ENCODE measurements around the gene CTSH.
"Not testable (repeated sequence)": the region's sequence is repeated elsewhere in the genome, so short reads cannot be mapped to it uniquely, and the experiment has no call there.

The CTSH gene

DNA sequence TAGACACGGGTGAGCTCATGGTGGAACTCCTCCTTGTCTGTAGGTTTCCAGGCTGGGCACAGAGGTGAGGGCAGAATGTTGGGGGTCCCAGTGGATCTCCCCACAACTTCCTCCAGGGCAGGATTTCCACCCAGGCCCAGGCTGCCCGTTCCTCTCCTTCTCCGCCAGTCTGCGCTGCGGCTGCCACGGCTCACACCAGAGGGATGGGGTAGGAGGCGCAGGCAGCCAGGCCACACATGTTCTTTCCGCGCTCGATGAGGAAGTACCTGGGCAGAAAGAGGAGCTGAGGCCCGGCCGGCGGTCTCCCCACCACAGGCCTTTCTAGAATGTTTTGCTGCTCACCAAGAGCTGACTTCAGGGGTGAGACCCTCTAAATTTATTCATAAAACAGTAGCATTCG lies 22.9 kb downstream of the CTSH start:
- no peak for DNase-seq

DNA sequence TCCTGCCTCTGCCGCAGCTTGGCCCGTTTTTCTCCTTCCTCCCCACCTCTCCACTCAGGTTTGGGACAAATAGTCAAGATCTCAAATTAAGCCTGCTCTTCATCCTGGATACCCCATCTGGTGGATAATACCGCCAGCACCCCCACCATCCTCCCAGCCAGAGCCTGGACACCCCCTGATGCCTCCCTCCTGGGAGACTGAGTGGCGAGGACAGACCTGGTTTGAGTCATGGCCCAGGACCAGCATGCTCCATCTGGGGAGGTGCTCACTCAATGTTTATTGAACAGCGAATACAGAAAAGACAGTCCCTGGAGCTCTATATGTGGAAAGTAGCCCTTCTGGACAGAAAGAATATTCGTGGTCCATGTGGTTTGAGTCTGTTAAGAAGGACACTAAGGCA lies 23.3 kb downstream of the CTSH start:
- DNase-seq: no peak

DNA sequence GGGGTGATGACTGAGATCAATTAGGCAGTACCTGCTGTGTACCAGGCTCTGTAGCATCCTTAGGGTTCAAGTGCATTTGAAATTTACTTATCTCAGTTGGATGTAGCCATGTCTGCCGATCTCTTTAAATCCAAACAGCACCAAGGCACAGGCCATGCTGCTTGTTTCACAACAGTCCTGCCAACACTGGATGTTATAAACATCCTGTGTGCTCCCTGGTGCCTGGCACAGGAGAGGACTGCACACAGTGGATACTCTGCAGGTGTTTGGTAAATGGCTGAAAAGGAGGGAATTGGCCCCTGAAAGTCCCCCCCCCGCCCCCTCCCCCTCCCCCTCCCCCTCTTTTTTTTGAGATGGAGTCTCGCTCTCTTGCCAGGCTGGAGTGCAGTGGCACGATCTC lies 27.0 kb downstream of the CTSH start:
- DNase-seq: no peak

DNA sequence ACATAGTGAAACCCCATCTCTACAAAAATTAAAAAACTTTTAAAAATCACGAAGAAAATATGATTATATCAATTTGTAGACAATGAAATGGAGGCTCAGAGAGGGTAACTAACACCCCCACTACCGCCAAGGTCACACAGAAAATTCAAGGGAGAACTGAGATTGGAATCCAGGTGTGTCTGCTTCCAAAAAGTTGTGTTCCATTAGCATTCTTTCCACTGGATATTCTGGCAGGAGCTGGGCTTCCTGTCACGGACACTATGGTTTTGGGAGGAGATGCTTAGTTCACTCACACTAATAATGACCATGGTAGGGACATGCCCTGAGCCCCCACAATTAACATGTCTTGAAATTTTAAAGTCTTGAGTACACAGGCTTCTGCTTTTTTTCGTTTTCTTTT lies 28.8 kb downstream of the CTSH start:
- DNase-seq: no peak

DNA sequence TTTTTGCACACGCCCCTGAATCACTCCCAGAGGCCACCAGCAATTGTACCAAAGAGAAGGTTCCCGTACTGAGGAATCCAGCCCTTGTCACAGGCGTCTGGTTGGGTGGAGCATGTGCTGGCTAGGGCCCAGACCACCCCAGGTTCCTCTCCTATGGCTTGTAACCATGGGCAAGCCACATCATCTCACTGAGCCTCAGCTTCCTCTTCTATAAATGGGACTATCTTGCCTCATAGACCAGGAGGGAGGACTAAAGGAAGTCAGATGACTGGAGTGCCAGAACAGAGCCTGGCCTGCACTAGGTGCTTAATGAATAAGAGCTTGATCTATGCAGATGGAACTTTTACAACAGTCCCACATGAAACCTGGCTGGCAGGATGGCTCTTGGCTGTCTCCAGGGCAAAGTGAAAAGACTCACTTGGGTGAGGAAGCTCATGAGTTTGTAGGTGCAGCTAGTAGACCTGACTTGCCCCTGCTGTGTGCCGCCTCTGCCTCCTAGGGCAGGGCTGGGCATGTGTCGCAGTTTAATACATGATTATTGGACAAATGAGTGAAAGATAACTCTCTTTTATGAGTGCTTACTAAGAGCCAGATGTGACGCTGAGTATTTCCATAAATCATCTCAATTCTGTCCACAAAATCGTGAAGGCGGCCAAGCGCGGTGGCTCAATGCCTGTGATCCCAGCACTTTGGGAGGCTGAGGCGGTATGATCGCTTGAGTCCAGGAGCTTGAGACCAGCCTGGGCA lies 29.3 kb downstream of the CTSH start:
- no peak for DNase-seq

DNA sequence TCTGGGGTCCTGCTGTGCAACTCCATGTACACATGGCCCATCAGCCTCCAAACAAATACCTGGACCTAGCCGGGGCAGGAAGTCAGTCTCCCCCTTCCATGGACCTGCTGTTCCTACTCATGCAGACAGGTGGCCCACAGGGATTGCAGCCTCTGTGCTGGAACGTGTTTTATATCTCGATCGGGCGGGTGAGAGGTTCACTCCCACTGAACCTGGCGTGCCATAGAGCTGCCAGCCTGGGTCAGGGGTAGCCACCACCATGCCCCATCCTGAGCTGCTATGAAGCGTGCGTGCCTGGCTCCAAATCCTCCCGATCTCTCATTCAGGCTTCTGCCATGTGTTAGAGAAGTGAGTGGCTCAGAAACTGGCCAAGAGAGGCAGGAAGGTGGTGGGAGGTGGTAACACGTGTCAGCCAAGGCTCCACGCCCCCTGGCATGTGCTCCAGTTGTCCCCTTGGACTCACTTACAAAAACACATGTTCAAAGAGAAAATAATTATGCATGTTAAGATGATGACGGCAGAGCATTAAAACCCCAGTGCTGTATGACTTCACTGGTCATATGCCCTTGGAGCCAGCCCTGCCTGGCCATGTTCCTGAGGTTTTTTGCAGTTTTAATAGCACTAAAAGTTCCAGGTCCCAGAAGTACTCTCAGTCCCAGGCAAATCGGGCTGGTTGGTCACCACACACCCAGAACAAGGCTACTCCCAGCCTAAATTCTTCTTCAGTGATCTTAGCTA lies 30.6 kb downstream of the CTSH start:
- peak; percentile 22 for DNase-seq

DNA sequence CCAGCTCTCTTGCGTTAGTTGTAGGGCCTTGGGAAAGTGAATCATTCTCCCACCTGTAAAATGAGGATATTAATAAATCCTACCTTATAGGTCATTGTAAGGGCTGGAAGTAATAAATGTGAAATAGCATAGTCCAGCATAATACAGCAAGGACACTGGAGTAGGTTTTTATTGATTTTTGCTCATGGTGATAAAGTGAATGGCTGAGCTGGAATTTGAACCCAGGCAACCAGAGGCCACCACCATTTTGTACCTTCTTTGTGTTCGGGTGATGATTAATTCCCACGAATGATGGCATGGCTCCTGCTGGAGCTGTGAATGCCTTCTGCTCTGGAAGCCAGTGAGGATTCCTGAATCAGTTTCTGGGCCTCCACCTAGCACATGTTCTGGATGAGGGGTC lies 31.8 kb downstream of the CTSH start:
- no peak for DNase-seq

DNA sequence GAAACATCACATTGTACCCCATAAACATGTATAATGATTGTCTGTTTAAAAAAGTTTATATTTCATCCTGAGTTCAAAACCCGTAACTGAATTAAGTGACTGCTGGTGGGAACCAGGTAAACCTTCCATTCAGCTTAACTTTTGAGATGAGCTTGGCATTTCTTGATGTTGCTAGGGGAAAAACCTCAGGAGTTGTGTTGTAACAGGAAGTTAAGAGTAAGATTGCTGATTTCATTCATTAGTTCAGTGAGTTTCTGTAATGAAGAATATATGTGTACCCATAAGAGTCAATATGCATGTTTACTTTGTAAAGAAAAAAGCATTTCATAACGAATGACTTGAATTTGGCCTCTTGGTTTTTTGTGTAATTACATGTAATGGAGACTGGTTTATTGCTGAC lies 32.5 kb downstream of the CTSH start:
- no peak for DNase-seq

DNA sequence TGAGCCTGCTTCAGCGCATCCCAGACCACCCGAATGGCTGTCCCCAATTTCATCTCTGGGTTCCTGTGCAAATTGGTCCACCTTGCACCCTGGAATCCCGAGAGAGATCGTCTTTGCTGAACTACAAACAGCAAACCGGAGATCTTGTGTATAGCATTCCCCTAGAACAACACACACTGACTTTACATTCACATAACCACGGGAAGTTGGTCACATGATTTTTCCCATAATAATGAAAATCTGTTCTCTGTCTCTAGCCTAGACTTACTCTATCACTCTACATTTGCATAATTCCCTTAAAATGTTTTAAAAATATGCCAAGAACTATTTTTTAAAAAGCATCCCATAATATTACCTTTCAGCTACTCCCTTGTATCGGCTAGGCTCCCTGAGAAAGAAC lies 34.6 kb downstream of the CTSH start:
- DNase-seq: no peak

DNA sequence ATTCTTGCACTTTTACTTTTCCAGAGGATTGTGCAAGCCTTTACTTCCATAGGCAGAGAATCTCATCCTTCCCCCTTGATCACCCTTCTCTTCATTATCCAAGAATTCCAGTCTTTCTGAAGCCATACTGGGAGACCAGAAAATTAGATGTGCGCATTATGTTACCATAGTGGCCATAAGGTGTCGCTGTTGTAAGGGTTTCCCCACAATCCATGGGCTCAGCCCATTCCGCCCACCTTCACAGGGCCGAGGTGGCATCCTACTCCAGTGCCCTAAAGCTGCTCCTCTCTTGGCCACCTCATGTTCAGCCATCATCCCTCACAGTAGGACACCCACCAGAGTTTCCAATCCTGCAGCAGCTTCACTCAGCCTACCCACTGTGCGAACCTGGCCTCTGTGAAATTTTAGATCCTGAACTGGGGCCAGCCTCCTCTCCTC lies 35.0 kb downstream of the CTSH start:
- DNase-seq: peak; percentile 56

DNA sequence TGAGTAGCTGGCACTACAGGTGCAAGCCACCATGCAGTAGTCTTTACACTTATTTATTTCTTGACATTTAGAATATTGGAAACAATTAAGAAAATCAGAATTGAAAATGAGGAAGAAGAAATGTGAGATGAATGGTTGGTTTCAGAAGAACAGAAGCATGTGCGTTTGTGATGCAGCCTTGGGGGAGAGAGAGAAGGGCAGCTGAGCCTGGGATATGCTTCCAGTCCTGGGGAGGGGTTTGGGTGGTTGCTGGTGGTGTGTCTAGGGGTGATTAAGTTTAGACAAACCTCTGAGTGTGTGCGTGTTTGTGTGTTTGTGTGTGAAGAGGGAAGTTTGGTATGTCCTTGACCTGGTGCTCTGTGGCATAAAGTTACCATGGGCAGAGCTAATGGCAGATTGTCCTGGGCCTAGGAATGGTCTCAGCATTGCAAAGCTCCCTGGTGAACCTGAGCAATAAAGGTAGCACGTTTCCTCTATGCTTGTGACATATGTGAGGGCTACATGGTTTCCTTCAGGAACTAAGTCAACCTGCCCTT lies 35.6 kb downstream of the CTSH start:
- no peak for DNase-seq

DNA sequence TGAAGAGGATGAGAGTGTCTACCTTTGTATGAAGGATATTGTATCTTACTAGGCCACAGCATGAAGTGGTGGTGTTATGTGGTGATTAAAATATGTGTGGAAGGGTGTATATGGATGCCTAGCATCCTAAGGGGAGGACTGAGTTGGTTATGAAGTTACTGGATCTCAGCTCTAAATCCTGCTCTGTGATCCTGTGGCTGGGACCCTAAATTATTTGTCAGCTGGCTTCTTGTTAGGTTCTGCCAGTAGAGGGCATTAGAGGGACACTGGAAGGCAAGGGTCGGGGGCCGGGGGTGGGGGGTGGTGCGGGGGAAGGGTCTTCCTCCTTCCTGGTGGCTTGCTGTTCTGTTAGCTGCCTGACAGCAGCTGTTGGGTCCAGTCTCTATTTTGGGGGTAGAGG lies 37.3 kb downstream of the CTSH start:
- DNase-seq: peak; percentile 9

DNA sequence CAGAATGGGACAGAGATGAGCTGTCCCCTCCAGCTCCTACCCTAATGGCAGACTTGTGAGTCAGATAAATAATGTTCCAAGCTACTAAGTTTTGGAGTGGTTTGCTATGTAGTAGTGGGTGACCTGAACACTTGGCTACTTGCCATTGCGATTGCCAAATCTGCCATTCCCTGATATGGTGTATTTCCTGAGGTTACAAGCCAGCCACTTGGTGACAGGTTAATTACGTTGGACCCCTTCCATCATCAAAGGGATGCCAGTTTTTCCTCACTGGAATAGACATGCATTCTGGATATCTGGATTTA lies 38.6 kb downstream of the CTSH start:
- DNase-seq: peak; percentile 25

DNA sequence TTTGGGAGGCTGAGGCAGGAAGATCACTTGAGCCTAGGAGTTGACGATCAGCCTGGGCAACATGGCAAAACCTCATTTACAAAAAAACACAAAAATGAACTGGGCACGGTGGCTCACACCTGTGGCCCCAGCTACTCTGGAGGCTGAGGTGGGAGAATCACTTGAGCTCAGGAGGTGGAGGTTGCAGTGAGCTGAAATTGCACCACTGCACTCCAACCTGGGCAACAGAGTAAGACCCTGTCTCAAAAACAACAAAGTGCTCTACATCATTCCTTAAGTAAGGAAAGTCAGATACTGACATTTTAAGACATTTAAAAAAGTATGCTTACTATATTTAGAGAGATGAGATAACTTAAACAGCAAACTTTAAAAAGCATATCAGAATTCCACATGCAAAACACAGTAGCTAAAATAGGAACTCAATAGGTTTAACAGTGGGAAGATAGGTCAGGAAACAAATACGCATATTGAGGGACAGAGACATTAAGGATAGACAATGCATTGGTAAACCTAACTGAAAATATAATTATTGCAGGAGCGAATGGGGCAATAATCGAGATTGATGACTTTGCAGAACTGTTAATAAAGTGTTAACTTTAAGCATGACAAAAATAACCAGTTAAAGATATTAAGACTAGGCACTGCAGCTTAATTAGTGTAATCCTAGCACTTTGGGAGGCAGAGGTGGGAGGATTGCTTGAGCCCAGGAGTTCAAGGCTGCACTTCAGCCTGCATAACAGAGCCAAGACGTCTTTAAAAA lies 40.1 kb downstream of the CTSH start:
- no peak for DNase-seq

DNA sequence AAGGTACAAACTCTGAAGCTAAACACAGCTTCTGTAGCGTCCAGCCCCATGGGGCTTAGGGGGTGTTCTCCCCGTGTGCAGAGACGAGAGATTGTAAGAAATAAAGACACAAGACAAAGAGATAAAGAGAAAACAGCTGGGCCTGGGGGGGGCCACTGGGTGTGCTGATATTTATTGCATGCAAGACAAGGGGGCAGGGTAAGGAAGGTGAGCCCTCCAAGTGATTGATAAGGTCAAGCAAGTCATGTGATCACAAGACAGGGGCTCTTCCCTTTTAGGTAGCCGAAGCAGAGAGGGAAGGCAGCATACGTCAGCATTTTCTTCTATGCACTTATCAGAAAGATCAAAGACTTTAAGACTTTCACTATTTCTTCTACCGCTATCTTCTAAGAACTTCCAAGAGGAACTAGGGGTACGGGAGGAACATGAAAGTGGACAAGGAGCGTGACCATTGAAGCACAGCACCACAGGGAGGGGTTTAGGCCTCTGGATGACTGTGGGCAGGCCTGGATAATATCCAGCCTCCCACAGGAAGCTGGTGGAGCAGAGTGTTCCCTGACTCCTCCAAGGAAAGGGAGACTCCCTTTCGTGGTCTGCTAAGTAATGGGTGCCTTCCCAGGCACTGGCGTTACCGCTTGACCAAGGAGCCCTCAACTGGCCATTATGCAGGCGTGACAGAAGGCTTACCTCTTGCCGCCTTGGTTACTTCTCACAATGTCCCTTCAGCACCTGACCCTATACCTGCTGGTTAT lies 42.4 kb downstream of the CTSH start:
- not testable (repeated sequence) for DNase-seq

DNA sequence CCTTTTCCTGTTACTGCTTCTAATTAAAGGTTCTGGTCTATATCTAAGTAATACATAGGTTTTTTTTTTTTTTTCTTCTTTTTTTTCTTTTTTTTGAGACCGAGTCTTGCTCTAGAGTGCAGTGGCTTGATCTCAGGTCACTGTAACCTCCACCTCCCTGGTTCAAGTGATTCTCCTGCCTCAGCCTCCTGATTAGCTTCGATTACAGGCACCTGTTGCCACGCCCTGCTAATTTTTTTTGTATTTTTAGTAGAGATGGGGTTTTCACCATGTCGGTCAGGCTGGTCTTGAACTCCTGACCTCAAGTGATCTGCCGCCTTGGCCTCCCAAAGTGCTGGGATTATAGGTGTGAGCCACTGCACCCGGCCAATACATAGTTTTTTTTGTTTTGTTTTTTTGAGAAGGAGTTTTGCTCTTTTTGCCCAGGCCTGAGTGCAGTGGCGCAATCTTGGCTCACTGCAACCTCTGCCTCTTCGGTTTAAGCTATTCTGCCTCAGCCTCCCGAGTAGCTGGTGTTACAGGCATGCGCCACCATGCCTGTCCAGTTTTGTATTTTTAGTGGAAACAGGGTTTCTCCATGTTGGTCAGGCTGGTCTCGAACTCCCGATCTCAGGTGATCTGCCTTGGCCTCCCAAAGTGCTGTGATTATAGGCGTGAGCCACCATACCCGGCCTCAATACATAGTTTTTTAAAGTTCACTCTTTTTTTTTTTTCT lies 43.9 kb downstream of the CTSH start:
- DNase-seq: not testable (repeated sequence)

DNA sequence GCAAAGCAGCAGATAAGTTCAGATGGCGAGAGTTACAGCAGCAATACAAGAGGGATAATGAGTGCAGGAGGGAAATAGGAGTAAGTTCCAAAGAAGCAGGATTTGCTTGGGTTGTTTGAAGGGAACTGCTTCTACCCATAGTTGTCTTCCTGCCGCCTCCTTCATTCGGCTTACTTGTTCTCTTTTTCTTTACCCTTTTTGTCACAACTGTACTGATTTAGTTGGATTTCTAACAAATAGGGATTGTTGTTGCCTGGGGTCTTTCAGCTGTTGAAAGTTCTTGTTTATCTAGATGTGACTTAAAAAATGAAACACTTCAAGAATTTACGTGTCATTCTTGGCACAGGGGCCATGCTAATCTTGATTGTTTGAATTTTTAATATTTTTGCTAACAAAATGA lies 46.3 kb downstream of the CTSH start:
- no peak for DNase-seq

DNA sequence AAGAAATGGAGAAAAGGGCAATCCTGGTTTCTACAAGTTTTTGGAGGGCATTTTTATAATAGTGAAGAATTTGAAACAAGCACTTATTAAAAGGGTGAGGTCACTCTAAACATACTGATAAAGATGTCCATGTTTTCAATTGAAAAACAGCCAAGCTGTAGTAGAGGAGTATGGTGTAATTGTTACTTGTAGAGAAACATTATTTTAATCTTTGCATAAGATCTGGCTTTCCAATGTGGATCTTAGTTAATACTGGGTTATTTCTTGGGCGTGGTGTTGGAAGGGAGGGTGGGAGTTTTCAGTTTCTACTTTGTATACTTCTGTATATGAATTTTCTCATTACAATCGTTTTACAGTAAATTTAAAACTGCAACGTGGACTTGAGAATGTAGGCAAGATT lies 49.4 kb downstream of the CTSH start:
- no peak for DNase-seq

DNA sequence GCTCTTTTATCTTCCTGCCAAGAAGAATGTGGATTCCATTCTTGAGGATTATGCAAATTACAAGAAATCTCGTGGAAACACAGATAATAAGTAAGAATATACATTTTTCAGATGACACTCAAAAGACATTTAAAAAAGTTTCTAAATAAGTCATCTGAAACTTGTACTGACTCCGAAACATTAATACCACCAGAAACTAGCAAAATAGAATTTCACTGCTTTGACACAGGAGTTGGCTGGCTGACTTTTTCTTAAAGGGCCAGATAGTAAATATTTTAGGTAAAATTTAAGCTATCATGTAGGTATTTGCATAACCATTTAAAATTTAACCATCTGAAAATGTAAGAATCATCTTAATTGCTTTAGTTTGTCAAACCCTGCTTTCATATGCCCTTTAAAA lies 51.3 kb downstream of the CTSH start:
- DNase-seq: no peak

DNA sequence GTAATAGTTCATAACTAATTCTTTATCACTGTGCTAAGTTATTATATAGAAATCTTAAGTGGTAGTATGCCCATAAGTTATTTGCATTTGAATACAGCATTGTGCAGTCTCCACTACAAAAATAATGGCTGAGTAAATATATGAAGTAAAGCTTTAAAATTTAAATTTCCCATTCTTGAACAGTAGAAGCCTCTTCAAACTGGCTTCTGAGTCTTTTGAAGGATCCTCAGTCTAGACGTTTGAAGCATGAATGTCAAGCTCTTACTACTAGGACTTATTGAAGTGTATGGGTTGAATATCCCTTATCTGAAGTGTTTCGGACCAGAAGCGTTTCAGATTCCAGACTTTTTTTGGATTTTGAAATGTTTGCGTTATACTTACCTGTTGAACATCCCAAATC lies 55.8 kb downstream of the CTSH start:
- no peak for DNase-seq

DNA sequence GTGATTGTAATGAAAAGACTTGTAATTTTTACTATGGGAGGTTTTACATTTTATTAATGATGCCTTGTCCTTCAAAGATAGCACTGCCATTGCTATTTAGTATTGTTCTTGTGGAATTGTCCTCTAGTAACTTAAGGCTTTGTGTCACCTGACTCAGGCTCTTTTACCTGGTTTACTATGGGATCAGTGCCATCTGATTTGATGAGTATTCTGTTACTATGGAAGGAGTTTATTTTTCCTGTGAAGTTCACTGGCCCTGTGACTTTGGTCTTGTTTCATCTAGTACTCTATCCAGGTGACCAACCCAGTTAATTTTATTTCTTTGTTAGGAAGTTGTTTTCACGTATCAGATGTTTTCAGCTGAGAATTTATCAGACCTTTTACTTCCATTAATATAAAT lies 63.2 kb downstream of the CTSH start:
- no peak for DNase-seq

DNA sequence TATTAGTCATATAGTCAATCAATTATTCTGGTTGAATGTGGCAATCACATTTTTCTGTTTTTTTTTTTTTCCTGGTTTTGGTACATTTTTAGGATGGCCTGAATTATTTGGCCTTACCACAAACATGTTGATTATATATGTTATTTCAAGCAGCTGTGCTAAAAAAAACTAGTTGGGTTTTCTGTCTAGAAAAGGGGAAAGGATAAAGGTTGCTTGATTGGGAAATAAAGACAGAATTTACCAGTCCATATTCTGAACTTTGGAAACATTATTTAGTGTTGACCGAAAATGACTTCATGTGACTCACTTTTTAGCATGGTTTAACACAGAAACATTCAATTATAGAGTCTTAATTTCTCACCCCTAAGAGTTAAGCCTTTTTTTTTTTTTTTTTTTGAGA lies 64.0 kb downstream of the CTSH start:
- DNase-seq: no peak

DNA sequence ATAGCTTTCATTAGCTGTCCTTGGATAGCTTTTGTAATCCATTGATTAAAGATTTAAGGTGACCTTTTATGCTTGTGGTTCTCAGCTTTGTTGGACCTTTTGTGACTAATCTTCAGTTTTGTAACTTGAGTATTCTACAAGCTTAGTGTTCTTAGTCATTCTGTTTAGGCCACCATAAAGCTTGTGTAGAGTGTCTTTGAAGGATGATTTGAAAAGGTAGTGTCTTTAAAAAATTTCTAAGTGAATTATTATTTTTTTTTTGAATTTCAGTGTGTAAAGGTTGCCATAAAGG lies 64.7 kb downstream of the CTSH start:
- no peak for DNase-seq

Data from DMS53 (cell line).